ENCODE data around the gene ZBTB40. TPM values are rescaled to one million over a fixed set of nuclear protein-coding genes. Genes with fewer than 3 reads are reported as not detected.

ZBTB40 gene
- total RNA-seq, 1 donor from 2014 or later, result 7.4 TPM

- no peak for DNase-seq (ENCODE audit: low read depth)
- H3K36me3 ChIP-seq (ENCODE audit: control insufficient read depth, insufficient read depth, low read length), result peaks cover 21% of the 10 kb centered on the region
These were observed 74.0 kb downstream of the ZBTB40 start for GRCh38 chr1:22525646-22526045.

GRCh38 chr1:22526098-22526497, 74.4 kb downstream of the ZBTB40 start:
- DNase-seq (ENCODE audit: low read depth) (no peak), FAIRE-seq (no peak)
- H3K27me3 ChIP-seq (ENCODE audit: control insufficient read depth, insufficient read depth, low read length), result no peaks in the 10 kb centered on the region

More at GRCh38 chr1:22525646-22526045, 74.0 kb downstream of the ZBTB40 start:
- no peak overlapping the region for H3K4me3 ChIP-seq (ENCODE audit: low read depth, low read length)
- peak; percentile 36 for FAIRE-seq
- TF ChIP-seq CTCF (IDR thresholded peaks at IDR 0.05; ENCODE audit: insufficient read depth, low read length, severe bottlenecking), result no peak
- no peaks in the 10 kb centered on the region for H3K27me3 ChIP-seq (ENCODE audit: control insufficient read depth, insufficient read depth, low read length)

GRCh38 chr1:22526677-22527076, 75.0 kb downstream of the ZBTB40 start:
- no peak for FAIRE-seq
- DNase-seq (ENCODE audit: low read depth), result no peak
- Histone ChIP-seq H3K36me3 (ENCODE audit: control insufficient read depth, insufficient read depth, low read length) (peaks cover 16% of the 10 kb centered on the region), H3K27me3 (ENCODE audit: control insufficient read depth, insufficient read depth, low read length) (no peaks in the 10 kb centered on the region), H3K4me3 (ENCODE audit: low read depth, low read length) (no peak overlapping the region)
- no peak for TF ChIP-seq CTCF (IDR thresholded peaks at IDR 0.05; ENCODE audit: insufficient read depth, low read length, severe bottlenecking)

More at GRCh38 chr1:22526098-22526497, 74.4 kb downstream of the ZBTB40 start:
- TF ChIP-seq CTCF (IDR thresholded peaks at IDR 0.05; ENCODE audit: insufficient read depth, low read length, severe bottlenecking), result no peak
- Histone ChIP-seq H3K4me3 (ENCODE audit: low read depth, low read length) (no peak overlapping the region), H3K36me3 (ENCODE audit: control insufficient read depth, insufficient read depth, low read length) (peaks cover 18% of the 10 kb centered on the region)

GRCh38 chr1:22527122-22527521, 75.5 kb downstream of the ZBTB40 start:
- no peaks in the 10 kb centered on the region for H3K27me3 ChIP-seq (ENCODE audit: control insufficient read depth, insufficient read depth, low read length)
- H3K4me3 ChIP-seq (ENCODE audit: low read depth, low read length), result no peak overlapping the region
- no peak for DNase-seq (ENCODE audit: low read depth)
- H3K36me3 ChIP-seq (ENCODE audit: control insufficient read depth, insufficient read depth, low read length), result peaks cover 15% of the 10 kb centered on the region
- no peak for TF ChIP-seq CTCF (IDR thresholded peaks at IDR 0.05; ENCODE audit: insufficient read depth, low read length, severe bottlenecking)
- no peak for FAIRE-seq

- DNase-seq (ENCODE audit: low read depth) (no peak), FAIRE-seq (peak; percentile 52)
- no peaks in the 10 kb centered on the region for H3K27me3 ChIP-seq (ENCODE audit: control insufficient read depth, insufficient read depth, low read length)
- no peak overlapping the region for H3K4me3 ChIP-seq (ENCODE audit: low read depth, low read length)
- peaks cover 15% of the 10 kb centered on the region for H3K36me3 ChIP-seq (ENCODE audit: control insufficient read depth, insufficient read depth, low read length)
- TF ChIP-seq CTCF (IDR thresholded peaks at IDR 0.05; ENCODE audit: insufficient read depth, low read length, severe bottlenecking), result no peak
These were observed 76.1 kb downstream of the ZBTB40 start for GRCh38 chr1:22527555-22528296.

GRCh38 chr1:22528451-22528850, 76.8 kb downstream of the ZBTB40 start:
- H3K36me3 ChIP-seq (ENCODE audit: control insufficient read depth, insufficient read depth, low read length), result peaks cover 15% of the 10 kb centered on the region

More at GRCh38 chr1:22528451-22528850, 76.8 kb downstream of the ZBTB40 start:
- no peak for DNase-seq (ENCODE audit: low read depth)
- no peak for TF ChIP-seq CTCF (IDR thresholded peaks at IDR 0.05; ENCODE audit: insufficient read depth, low read length, severe bottlenecking)
- Histone ChIP-seq H3K4me3 (ENCODE audit: low read depth, low read length) (no peak overlapping the region), H3K27me3 (ENCODE audit: control insufficient read depth, insufficient read depth, low read length) (no peaks in the 10 kb centered on the region)
- no peak for FAIRE-seq

All from bronchial epithelial cell (primary cell).